ENCODE data around the gene ATRN. TPM values are rescaled to one million over a fixed set of nuclear protein-coding genes. Genes with fewer than 3 reads are reported as not detected.

ATRN gene
- total and polyA plus RNA-seq, 2 donors (not counting 1 experiment from before 2014, with no cell fraction given), result 5.8 to 19.5 TPM

DNA sequence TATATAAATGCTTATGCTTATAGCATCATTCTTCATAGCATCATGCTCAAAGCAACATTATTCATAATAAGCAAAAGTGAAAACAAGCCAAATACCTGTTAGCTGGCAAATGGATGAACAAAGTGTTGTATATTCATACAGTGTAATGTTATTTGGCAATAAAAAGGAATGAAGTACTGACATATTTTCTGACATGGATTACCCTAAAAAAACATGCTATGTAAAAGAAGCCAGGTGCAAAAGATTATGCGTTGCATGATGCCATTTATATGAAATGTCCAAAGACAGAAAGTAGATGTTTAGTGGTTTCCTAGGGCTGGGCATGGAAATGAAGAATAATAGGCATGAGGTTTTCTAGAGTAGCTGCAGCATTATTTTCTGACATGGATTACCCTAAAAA lies 115.3 kb downstream of the ATRN start:
- ATAC-seq (ENCODE audit: low read depth) (no peak), DNase-seq (no peak)
- H3K9ac ChIP-seq (ENCODE audit: low read length), result no peak overlapping the region
- CTCF ChIA-PET, result no interaction called here
- WGBS (ENCODE audit: insufficient coverage), result 100% methylated on average over 1 of the region's 1 CpG
- Mint-ChIP-seq H3K27ac (no peak overlapping the region), H3K4me3 (no peak overlapping the region), H3K9me3 (ENCODE audit: insufficient read depth) (no peaks in the 10 kb centered on the region), H3K4me1 (no peaks in the 10 kb centered on the region), H3K27me3 (no peaks in the 10 kb centered on the region)
- no peaks in the 10 kb centered on the region for H3K27me3 ChIP-seq (replicated peaks in 1 of 4; ENCODE audit: control extremely low read depth in 1 of 4, control insufficient read depth in 3 of 4, insufficient read depth in 4 of 4, low read length in 3 of 4)
- H3K4me1 ChIP-seq (ENCODE audit: control insufficient read depth in 2 of 2, insufficient read depth in 2 of 2, low read length in 2 of 2), result no peaks in the 10 kb centered on the region
- POLR2A ChIA-PET, result no interaction called here
- no peak overlapping the region for H3K4me2 ChIP-seq (replicated peaks; ENCODE audit: low read depth, low read length, poor library complexity, severe bottlenecking)
- H3K27ac ChIP-seq (ENCODE audit: low read length in 2 of 2), result no peak overlapping the region
- no peaks in the 10 kb centered on the region for H4K20me1 ChIP-seq (ENCODE audit: control insufficient read depth, insufficient read depth, low read length, poor library complexity, severe bottlenecking)
- no peaks in the 10 kb centered on the region for H3K9me3 ChIP-seq (ENCODE audit: control extremely low read depth in 1 of 3, control insufficient read depth in 2 of 3, insufficient read depth in 1 of 3, low read length in 2 of 3)
- H3K36me3 ChIP-seq (replicated peaks in 1 of 2; ENCODE audit: control extremely low read depth in 1 of 2, control insufficient read depth in 1 of 2, extremely low read depth in 1 of 2, insufficient read depth in 2 of 2, low read length in 1 of 2), result peaks cover 16 to 39% of the 10 kb centered on the region in 2 experiments
- no peak overlapping the region for H3K4me3 ChIP-seq (ENCODE audit: control extremely low read depth in 1 of 5, extremely low read depth in 1 of 5, insufficient read depth in 1 of 5, low read depth in 2 of 5, low read length in 4 of 5)
- no peak for TF ChIP-seq EZH2 (IDR thresholded peaks at IDR 0.05; ENCODE audit: borderline replicate concordance, insufficient read depth, low read depth, low read length, poor library complexity, severe bottlenecking)
- TF ChIP-seq, protein P1, sequence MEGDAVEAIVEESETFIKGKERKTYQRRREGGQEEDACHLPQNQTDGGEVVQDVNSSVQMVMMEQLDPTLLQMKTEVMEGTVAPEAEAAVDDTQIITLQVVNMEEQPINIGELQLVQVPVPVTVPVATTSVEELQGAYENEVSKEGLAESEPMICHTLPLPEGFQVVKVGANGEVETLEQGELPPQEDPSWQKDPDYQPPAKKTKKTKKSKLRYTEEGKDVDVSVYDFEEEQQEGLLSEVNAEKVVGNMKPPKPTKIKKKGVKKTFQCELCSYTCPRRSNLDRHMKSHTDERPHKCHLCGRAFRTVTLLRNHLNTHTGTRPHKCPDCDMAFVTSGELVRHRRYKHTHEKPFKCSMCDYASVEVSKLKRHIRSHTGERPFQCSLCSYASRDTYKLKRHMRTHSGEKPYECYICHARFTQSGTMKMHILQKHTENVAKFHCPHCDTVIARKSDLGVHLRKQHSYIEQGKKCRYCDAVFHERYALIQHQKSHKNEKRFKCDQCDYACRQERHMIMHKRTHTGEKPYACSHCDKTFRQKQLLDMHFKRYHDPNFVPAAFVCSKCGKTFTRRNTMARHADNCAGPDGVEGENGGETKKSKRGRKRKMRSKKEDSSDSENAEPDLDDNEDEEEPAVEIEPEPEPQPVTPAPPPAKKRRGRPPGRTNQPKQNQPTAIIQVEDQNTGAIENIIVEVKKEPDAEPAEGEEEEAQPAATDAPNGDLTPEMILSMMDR (IDR thresholded peaks at IDR 0.05), result no peak
- intact Hi-C loops (cut with micrococcal nuclease), result no loop called here
- H2AFZ ChIP-seq (ENCODE audit: insufficient read depth, low read depth, low read length, poor library complexity, severe bottlenecking), result no peak overlapping the region
- H3K79me2 ChIP-seq (ENCODE audit: control insufficient read depth, insufficient read depth, low read length), result no peaks in the 10 kb centered on the region

DNA sequence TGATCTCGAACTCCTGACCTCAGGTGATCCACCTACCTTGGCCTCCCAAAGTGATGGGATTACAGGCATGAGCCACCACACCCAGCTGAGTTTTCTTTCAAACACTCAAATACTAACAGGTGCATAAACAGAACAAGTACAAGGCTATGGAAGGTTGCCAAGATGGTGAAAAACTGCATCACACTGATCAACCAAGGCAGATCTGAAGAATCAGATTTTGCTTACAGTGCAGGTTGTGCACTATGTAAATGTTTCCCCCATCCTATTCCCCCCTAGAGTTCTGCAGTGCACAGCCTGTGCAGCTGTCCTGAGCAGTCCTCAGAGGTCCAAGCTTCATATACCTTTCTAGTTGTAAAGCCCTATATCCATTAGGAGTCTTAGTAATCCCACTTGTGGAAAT lies 119.3 kb downstream of the ATRN start:
- CTCF ChIA-PET, result no interaction called here

More for the DNA sequence above, 119.3 kb downstream of the ATRN start:
- Histone ChIP-seq H3K27me3 (replicated peaks in 1 of 4; ENCODE audit: control extremely low read depth in 1 of 4, control insufficient read depth in 3 of 4, insufficient read depth in 4 of 4, low read length in 3 of 4) (no peaks in the 10 kb centered on the region), H3K4me1 (ENCODE audit: control insufficient read depth in 2 of 2, insufficient read depth in 2 of 2, low read length in 2 of 2) (no peaks in the 10 kb centered on the region), H4K20me1 (ENCODE audit: control insufficient read depth, insufficient read depth, low read length, poor library complexity, severe bottlenecking) (no peaks in the 10 kb centered on the region), H3K4me2 (replicated peaks; ENCODE audit: low read depth, low read length, poor library complexity, severe bottlenecking) (no peak overlapping the region), H3K79me2 (ENCODE audit: control insufficient read depth, insufficient read depth, low read length) (no peaks in the 10 kb centered on the region), H3K27ac (ENCODE audit: low read length in 2 of 2) (no peak overlapping the region), H3K9ac (ENCODE audit: low read length) (no peak overlapping the region), H3K4me3 (ENCODE audit: control extremely low read depth in 1 of 5, extremely low read depth in 1 of 5, insufficient read depth in 1 of 5, low read depth in 2 of 5, low read length in 4 of 5) (no peak overlapping the region), H3K9me3 (ENCODE audit: control extremely low read depth in 1 of 3, control insufficient read depth in 2 of 3, insufficient read depth in 1 of 3, low read length in 2 of 3) (no peaks in the 10 kb centered on the region), H3K36me3 (replicated peaks in 1 of 2; ENCODE audit: control extremely low read depth in 1 of 2, control insufficient read depth in 1 of 2, extremely low read depth in 1 of 2, insufficient read depth in 2 of 2, low read length in 1 of 2) (peaks cover 11 to 43% of the 10 kb centered on the region in 2 experiments), H2AFZ (ENCODE audit: insufficient read depth, low read depth, low read length, poor library complexity, severe bottlenecking) (no peak overlapping the region)
- intact Hi-C loops (cut with micrococcal nuclease), result no loop called here
- no CpG with 5 or more reads among the region's 1 CpG for WGBS (ENCODE audit: insufficient coverage)
- H3K9me3 Mint-ChIP-seq (ENCODE audit: insufficient read depth), result no peaks in the 10 kb centered on the region
- H3K27me3 Mint-ChIP-seq, result no peaks in the 10 kb centered on the region
- no peak overlapping the region for H3K27ac Mint-ChIP-seq
- no peak for DNase-seq
- H3K4me1 Mint-ChIP-seq, result no peaks in the 10 kb centered on the region
- no peak overlapping the region for H3K4me3 Mint-ChIP-seq
- POLR2A ChIA-PET, result no interaction called here
- TF ChIP-seq, protein P1 (IDR thresholded peaks at IDR 0.05), result no peak
- no peak for TF ChIP-seq EZH2 (IDR thresholded peaks at IDR 0.05; ENCODE audit: borderline replicate concordance, insufficient read depth, low read depth, low read length, poor library complexity, severe bottlenecking)
- no peak for ATAC-seq (ENCODE audit: low read depth)

Measured in B cell (primary cell).